OCI-LY1 (cell line): ENCODE data around the gene HDAC6.

Experiments
- H2AFZ ChIP-seq: fragments of 200-600 bp; sonication (generic), shearing (Covaris generic); 2 replicates; pipeline ENCODE4 v1.6.0; 2014; ENCODE audit warnings: antibody characterized with exemption, mild to moderate bottlenecking, low read length
- H3F3A ChIP-seq: fragments of 200-600 bp; sonication (generic), shearing (Covaris generic); 2 replicates; pipeline ENCODE4 v1.6.0; 2014; ENCODE audit warnings: mild to moderate bottlenecking, antibody characterized with exemption, low read length, moderate library complexity; ENCODE audit not compliant: insufficient read depth
- H3K27ac ChIP-seq: fragments of 200-600 bp; sonication (generic); 2 replicates; pipeline ENCODE4 v1.5.1; 2014; ENCODE audit warnings: low read length, mixed run types, mild to moderate bottlenecking, low read depth; ENCODE audit not compliant: poor library complexity, severe bottlenecking
- H3K27me3 ChIP-seq: fragments of 200-600 bp; sonication (generic); 2 replicates; pipeline ENCODE4 v1.6.0; 2014; ENCODE audit warnings: antibody characterized with exemption, mild to moderate bottlenecking, low read length, moderate library complexity; ENCODE audit not compliant: insufficient read depth
- H3K36me3 ChIP-seq: fragments of 200-600 bp; sonication (generic); 2 replicates; pipeline ENCODE4 v1.6.1; 2014; ENCODE audit warnings: mild to moderate bottlenecking, antibody characterized with exemption, low read length, moderate library complexity, mixed read lengths; ENCODE audit not compliant: insufficient read depth
- H3K4me1 ChIP-seq: fragments of 200-600 bp; sonication (generic); 2 replicates; pipeline ENCODE4 v1.5.1; 2014; ENCODE audit warnings: mild to moderate bottlenecking, low read length, moderate library complexity; ENCODE audit not compliant: insufficient read depth, severe bottlenecking
- H3K4me2 ChIP-seq: fragments of 200-600 bp; sonication (generic), shearing (Covaris generic); 2 replicates; pipeline ENCODE4 v1.6.1; 2014; ENCODE audit warnings: low read length
- H3K4me3 ChIP-seq: fragments of 200-600 bp; sonication (generic); 2 replicates; pipeline ENCODE4 v1.5.1; 2014; ENCODE audit warnings: low read length, low read depth, mild to moderate bottlenecking, mixed read lengths; ENCODE audit not compliant: poor library complexity, severe bottlenecking
- H3K79me2 ChIP-seq: fragments of 200-600 bp; shearing (Covaris generic); 2 replicates; pipeline ENCODE4 v1.6.1; 2016; ENCODE audit warnings: mixed run types, low read length, mixed read lengths; ENCODE audit not compliant: insufficient read depth
- H3K9ac ChIP-seq: fragments of 200-600 bp; sonication (generic), shearing (Covaris generic); 2 replicates; pipeline ENCODE4 v1.6.1; 2014; ENCODE audit warnings: mild to moderate bottlenecking, low read length, mixed read lengths
- H3K9me2 ChIP-seq: fragments of 200-600 bp; sonication (generic), shearing (Covaris generic); 2 replicates; pipeline ENCODE4 v1.6.1; 2014; ENCODE audit warnings: low read depth, mild to moderate bottlenecking, low read length, mixed read lengths
- H3K9me3 ChIP-seq: fragments of 200-600 bp; shearing (Covaris generic); 2 replicates; pipeline ENCODE4 v1.6.1; 2014; ENCODE audit warnings: low read length, mixed read lengths
- H4K20me1 ChIP-seq: fragments of 200-600 bp; sonication (generic), shearing (Covaris generic); 2 replicates; pipeline ENCODE4 v1.6.0; 2016; ENCODE audit warnings: mild to moderate bottlenecking, low read length; ENCODE audit not compliant: insufficient read depth
- CTCF ChIP-seq: fragments of 200-600 bp; sonication (generic), shearing (Covaris generic); IDR thresholded peaks from 2 replicates; pipeline ENCODE4 v1.5.1; 2017; ENCODE audit warnings: mild to moderate bottlenecking, antibody characterized with exemption, low read length, moderate library complexity, mixed read lengths
- EZH2 ChIP-seq: fragments of 200-600 bp; sonication (generic), shearing (Covaris generic); IDR thresholded peaks from 2 replicates; pipeline ENCODE4 v1.8.0; 2017; ENCODE audit warnings: borderline replicate concordance, mixed run types, mild to moderate bottlenecking, antibody characterized with exemption, low read length, moderate library complexity, mixed read lengths

HDAC6 gene

GRCh38 chrX:48792219-48792618 is 9.6 kb upstream of the HDAC6 start:
- Histone ChIP-seq H3K9me2 (no peaks in the 10 kb centered on the region), H3K36me3 (no peaks in the 10 kb centered on the region), H3K27me3 (no peaks in the 10 kb centered on the region), H3K9me3 (no peaks in the 10 kb centered on the region), H4K20me1 (no peaks in the 10 kb centered on the region), H3K4me1 (no peaks in the 10 kb centered on the region), H3K79me2 (no peaks in the 10 kb centered on the region), H3F3A (no peaks in the 10 kb centered on the region), H3K9ac (no peak overlapping the region), H3K4me2 (no peak overlapping the region), H3K4me3 (no peak overlapping the region), H3K27ac (no peak overlapping the region), H2AFZ (no peak overlapping the region)
- TF ChIP-seq CTCF, result no peak
- TF ChIP-seq EZH2, result no peak

DNA sequence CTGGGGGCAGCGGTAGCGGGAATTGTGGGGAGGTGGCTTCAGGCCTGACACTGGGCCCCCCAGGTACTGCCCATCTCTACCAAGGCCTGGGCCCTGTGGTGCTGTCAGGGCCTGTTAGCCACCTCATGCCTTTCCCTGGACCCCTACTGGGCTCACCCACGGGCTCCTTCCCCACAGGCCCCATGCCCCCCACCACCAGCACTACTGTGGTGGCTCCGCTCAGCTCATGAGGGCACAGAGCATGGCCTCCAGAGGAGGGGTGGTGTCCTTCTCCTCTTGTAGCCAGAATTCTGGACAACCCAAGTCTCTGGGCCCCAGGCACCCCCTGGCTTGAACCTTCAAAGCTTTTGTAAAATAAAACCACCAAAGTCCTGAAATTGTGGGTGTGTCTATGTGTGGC is 7.9 kb upstream of the HDAC6 start:
- H3K36me3 ChIP-seq, result no peaks in the 10 kb centered on the region
- H2AFZ ChIP-seq, result no peak overlapping the region
- no peak overlapping the region for H3K4me3 ChIP-seq
- no peaks in the 10 kb centered on the region for H3K9me2 ChIP-seq
- TF ChIP-seq EZH2 (no peak), CTCF (no peak)
- H3K27ac ChIP-seq, result no peak overlapping the region
- no peak overlapping the region for H3K4me2 ChIP-seq
- no peaks in the 10 kb centered on the region for H3K4me1 ChIP-seq
- H3K79me2 ChIP-seq, result no peaks in the 10 kb centered on the region
- no peaks in the 10 kb centered on the region for H3K27me3 ChIP-seq
- no peaks in the 10 kb centered on the region for H4K20me1 ChIP-seq
- no peaks in the 10 kb centered on the region for H3K9me3 ChIP-seq
- no peak overlapping the region for H3K9ac ChIP-seq
- H3F3A ChIP-seq, result no peaks in the 10 kb centered on the region

- no peaks in the 10 kb centered on the region for H4K20me1 ChIP-seq
- no peak overlapping the region for H3K4me3 ChIP-seq
- H3K27me3 ChIP-seq, result no peaks in the 10 kb centered on the region
- H3K36me3 ChIP-seq, result no peaks in the 10 kb centered on the region
- H3K9ac ChIP-seq, result no peak overlapping the region
- no peak overlapping the region for H3K27ac ChIP-seq
- no peak overlapping the region for H3K4me2 ChIP-seq
- H3K9me3 ChIP-seq, result no peaks in the 10 kb centered on the region
- H3K9me2 ChIP-seq, result no peaks in the 10 kb centered on the region
- H3F3A ChIP-seq, result no peaks in the 10 kb centered on the region
- H3K79me2 ChIP-seq, result no peaks in the 10 kb centered on the region
- TF ChIP-seq CTCF, result no peak
- no peak for TF ChIP-seq EZH2
- no peak overlapping the region for H2AFZ ChIP-seq
- no peaks in the 10 kb centered on the region for H3K4me1 ChIP-seq
Observed at GRCh38 chrX:48794340-48794910, 7.4 kb upstream of the HDAC6 start.
